Measurements from ENCODE around the gene GDNF.

The GDNF gene

DNA sequence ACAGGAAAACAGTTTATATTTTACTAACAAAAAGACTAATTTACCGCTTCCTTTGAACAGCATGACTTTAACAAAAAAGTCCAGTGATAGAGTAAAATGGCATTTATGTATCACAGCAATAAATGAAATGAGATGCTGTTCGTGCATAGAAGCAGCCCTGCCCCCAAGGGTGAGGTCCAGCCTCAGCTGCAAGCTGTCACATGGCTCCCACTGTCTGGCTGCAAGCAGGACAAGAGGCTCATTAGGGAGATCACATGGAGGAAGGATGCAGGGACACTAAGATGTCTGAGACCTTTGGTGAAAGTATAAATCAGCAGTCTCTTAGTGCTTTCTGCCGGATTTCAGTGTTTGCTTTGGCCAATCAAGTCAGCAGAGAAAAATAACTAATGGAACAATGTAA, 23.0 kb downstream of the GDNF start:
- H3K36me3 ChIP-seq = peaks cover 20% of the 10 kb centered on the region
- peak; percentile 46 for DNase-seq
- no peaks in the 10 kb centered on the region for H3K9me3 ChIP-seq
- no peak overlapping the region for H3K4me3 ChIP-seq (ENCODE audit: low read depth, low read length)
- no peaks in the 10 kb centered on the region for H3K27me3 ChIP-seq
- no peak for TF ChIP-seq CTCF (IDR thresholded peaks at IDR 0.05; ENCODE audit: low read depth, low read length)
- H3K4me1 ChIP-seq = peaks cover 3% of the 10 kb centered on the region; the same call in 1 of the 2 replicates

GRCh38 chr5:37816331-37816730, 23.5 kb downstream of the GDNF start:
- peaks cover 20% of the 10 kb centered on the region for H3K36me3 ChIP-seq
- no peak overlapping the region for H3K4me3 ChIP-seq (ENCODE audit: low read depth, low read length)
- H3K27me3 ChIP-seq = no peaks in the 10 kb centered on the region
- TF ChIP-seq CTCF (IDR thresholded peaks at IDR 0.05; ENCODE audit: low read depth, low read length) = no peak
- peaks cover 3% of the 10 kb centered on the region; the same call in 1 of the 2 replicates for H3K4me1 ChIP-seq
- H3K9me3 ChIP-seq = no peaks in the 10 kb centered on the region
- no peak for DNase-seq

DNA sequence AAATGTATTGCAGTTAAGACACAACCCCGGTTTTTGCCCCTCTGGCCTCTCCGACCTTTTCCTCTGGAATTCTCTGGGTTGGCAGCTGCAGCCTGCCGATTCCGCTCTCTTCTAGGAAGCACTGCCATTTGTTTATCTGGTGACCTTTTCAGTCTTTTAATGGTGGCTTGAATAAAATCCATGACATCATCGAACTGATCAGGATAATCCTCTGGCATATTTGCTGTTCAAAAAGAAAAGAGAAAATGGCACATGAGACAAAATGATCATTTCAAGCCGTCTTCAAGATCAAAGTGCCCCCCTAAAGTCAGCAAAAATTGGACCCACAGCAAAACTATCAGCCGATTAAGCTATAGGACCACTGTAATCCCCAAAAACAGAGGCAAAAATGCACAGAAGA, 23.9 kb downstream of the GDNF start:
- H3K9me3 ChIP-seq = no peaks in the 10 kb centered on the region
- peaks cover 20% of the 10 kb centered on the region for H3K36me3 ChIP-seq
- H3K4me3 ChIP-seq (ENCODE audit: low read depth, low read length) = no peak overlapping the region
- H3K27me3 ChIP-seq = no peaks in the 10 kb centered on the region
- TF ChIP-seq CTCF (IDR thresholded peaks at IDR 0.05; ENCODE audit: low read depth, low read length) = no peak
- no peak for DNase-seq
- H3K4me1 ChIP-seq = peaks cover 3% of the 10 kb centered on the region; the same call in 1 of the 2 replicates

- Histone ChIP-seq H3K27me3 (no peaks in the 10 kb centered on the region), H3K4me1 (peaks cover 3% of the 10 kb centered on the region; the same call in 1 of the 2 replicates), H3K9me3 (no peaks in the 10 kb centered on the region), H3K4me3 (ENCODE audit: low read depth, low read length) (no peak overlapping the region), H3K36me3 (peaks cover 20% of the 10 kb centered on the region)
- DNase-seq = no peak
- no peak for TF ChIP-seq CTCF (IDR thresholded peaks at IDR 0.05; ENCODE audit: low read depth, low read length)
These were observed 25.1 kb downstream of the GDNF start for GRCh38 chr5:37814699-37815098.

DNA sequence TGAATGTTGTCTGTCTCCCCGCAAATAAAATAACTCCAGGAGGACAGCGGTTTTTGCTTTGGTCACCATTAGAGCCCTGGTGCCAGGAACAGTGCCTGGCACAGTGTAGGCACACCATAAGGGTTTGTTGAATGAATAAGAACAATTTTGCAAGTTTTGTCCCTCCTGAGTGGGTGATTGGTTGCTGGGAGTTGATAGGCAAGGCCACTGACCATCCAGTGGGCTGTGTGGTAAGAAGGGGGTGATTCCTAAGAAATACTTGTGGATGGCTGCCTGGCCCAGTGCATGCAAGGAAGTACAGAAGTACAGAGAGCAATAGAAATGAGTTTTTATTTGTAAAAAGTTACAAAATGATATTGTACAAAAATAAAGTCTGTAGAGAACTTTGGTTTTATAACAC, 27.5 kb downstream of the GDNF start:
- H3K9me3 ChIP-seq = no peaks in the 10 kb centered on the region
- DNase-seq = no peak
- peaks cover 3% of the 10 kb centered on the region; the same call in 1 of the 2 replicates for H3K4me1 ChIP-seq
- TF ChIP-seq CTCF (IDR thresholded peaks at IDR 0.05; ENCODE audit: low read depth, low read length) = no peak
- H3K36me3 ChIP-seq = peaks cover 15% of the 10 kb centered on the region
- no peaks in the 10 kb centered on the region for H3K27me3 ChIP-seq
- no peak overlapping the region for H3K4me3 ChIP-seq (ENCODE audit: low read depth, low read length)

DNA sequence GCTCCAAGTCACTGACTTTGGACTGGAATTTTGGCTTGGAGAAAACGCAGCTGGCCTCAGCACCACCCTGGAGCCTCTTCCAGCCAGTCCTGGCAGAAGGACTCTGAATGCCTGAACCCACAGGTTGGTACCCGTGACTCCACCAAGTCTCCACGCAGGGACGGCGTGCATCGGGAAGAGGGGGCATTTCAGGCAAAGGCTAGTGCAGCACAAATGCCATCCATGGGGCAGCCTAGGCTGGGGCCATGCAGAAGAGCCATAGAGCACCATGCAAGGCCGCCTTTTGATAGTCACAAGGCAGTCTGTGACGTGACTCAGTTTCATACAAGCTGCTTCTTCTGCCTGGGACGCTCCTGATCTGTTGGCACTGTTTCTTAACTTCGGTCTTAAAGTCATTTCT, 28.0 kb downstream of the GDNF start:
- TF ChIP-seq CTCF (IDR thresholded peaks at IDR 0.05; ENCODE audit: low read depth, low read length) = no peak
- no peak overlapping the region for H3K4me3 ChIP-seq (ENCODE audit: low read depth, low read length)
- H3K9me3 ChIP-seq = no peaks in the 10 kb centered on the region
- DNase-seq = no peak
- peaks cover 15% of the 10 kb centered on the region for H3K36me3 ChIP-seq
- no peaks in the 10 kb centered on the region; the same call in 1 of the 2 replicates for H3K4me1 ChIP-seq
- H3K27me3 ChIP-seq = no peaks in the 10 kb centered on the region

Data from BE2C (cell line).